HG03025 (cell line): ENCODE measurements around the gene ECHDC3.

Experiments used
- ATAC-seq: cut with Tn5 transposase; IDR thresholded peaks from one replicate; pipeline ENCODE4 v1.9.1; 2021; ENCODE audit warnings: mild to moderate bottlenecking, moderate library complexity; ENCODE audit not compliant: unreplicated experiment, low FRiP score

The ECHDC3 gene

DNA sequence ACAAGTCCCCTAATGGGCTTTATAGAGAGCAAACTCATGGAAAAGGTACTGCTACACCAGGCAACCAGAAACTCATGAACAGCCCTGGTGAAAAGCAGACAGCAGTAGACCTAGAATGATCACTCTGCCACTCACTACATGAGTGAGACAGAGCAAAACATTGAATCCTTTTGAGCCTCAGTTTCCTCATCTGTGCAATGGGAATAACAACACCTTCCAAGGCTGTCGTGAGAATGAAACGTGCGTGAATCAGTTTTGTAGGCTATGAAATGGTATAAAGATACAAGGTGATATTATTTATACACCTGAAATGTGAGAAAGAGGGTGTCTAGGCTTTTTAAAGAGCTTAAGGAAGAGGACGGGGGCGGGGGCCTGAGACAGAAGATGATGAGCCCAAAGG is 66.6 kb downstream of the ECHDC3 start:
- ATAC-seq, result no peak

DNA sequence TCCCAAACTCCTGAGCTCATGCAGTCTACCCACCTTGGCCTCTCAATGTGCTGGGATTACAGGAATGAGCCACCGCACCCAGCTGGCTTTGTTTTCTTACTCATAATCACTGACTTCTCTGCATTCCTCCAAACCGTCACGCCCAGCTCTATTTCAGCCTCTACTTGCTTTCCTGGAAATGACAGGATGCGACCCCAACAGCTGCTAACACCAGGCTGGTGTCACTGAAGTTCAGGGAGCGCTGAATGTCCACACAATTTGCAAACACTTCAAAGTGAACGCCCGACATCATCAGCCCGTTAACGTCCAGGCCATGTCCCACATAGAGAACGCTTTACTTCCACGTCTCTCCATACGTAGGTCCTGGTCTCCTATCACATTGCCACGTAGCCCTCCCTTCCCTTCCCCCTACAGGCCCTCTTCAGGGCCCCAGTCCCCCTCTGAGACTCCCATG is 68.2 kb downstream of the ECHDC3 start:
- no peak for ATAC-seq

DNA sequence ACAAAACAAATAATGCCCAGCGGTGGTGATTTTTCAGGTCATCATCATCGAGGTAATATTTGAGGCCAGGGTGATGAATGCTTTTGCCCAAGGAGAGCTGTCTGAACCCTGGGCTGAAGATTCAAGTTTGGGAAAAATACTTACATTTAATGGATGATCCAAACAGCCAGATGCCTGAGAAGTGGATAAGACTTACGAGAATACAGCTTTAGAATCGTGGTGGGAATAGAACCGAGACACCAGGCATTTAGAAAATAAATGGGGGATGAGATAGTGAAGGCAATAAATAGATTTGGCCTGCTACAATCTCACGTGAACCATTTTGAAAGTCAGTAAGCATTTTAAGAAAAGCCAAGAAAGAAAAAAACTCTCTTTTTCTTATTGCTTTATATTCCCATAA is 68.8 kb downstream of the ECHDC3 start:
- no peak for ATAC-seq

DNA sequence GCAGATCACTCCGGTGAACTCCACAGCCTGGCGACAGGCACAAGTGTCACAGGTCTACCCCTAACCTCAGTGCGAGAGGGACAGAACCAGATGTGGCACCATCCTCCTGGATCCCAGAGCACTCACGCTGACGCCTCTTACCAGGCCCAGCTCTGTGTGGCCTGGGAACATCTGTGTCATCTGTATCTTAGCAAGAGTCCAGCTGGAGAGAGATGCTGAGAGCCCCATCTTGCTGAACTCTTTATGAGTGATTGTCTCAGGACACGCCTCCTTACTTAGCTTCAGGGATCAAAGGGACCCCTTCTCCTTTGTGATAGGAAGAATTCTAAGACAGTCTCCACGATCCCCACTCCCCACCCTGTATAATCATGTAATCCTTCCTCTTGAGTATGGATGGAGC is 71.0 kb downstream of the ECHDC3 start:
- ATAC-seq, result no peak
